Posterior cingulate gyrus (tissue), 11 donors: ENCODE data around the gene NPHP1.
"Not testable (repeated sequence)": the region's sequence is repeated elsewhere in the genome, so short reads cannot be mapped to it uniquely, and the experiment has no call there.

Experiments
- DNase-seq, 10 donors: peaks; one replicate each; pipeline versions ENCODE4 v3.0.0 to v3.0.0-alpha.2; 2020 to 2021; ENCODE audit warnings: mixed read lengths in 3 of 10
- intact Hi-C: fragments of 100-400 bp; cut with DNase I; formaldehyde crosslinking; loops from one replicate; pipeline ENCODE4 v1.15.1; 2023

NPHP1 gene

DNA sequence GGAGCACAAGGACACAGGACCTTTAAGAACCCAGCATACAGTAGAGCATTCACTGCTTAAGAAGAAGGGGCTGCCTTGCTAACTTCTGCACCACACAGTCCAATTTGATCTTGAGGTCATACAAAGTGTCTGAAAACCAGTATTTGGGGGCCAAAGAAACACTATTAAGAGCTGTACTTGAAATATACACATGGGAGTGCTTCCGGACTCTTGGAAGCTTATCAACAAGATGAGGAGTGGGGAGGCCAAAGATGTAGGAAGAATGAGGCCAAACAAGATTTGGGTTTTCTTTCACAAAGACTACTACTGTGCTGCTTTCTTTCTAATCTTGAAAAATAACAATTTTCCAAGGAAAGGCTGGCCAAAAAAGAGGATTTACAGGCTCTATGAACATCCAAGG is 64.4 kb downstream of the NPHP1 start:
- no peak for DNase-seq
- intact Hi-C loops, result no loop called here

GRCh38 chr2:110134025-110134424 is 70.8 kb downstream of the NPHP1 start:
- no peak for DNase-seq
- intact Hi-C loops, result no loop called here

- intact Hi-C loops, result no loop called here
- DNase-seq, result no peak
These were observed 73.6 kb downstream of the NPHP1 start for GRCh38 chr2:110131166-110131565.

- intact Hi-C loops, result no loop called here
- no peak for DNase-seq
These were observed 74.1 kb downstream of the NPHP1 start for GRCh38 chr2:110130757-110131156.

DNA sequence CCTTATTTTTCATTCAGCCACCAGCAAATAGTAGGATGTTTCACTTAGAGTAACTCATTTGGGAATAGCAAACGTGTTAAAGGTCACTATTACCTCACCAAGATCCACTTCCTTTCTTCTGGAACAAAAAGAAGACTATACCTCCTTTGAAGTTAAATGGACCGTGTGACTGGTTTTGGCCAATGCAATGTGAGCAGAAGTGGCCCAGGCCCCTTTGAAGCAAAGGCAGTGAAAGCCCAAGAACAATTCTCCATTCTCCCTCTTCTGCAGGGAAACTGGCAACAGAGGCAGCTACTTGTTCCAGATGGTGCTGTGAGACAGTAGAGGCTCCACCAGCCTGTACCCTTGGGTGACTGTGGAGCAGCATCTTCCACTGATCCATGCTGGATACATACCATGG is 77.9 kb downstream of the NPHP1 start:
- no peak for DNase-seq
- intact Hi-C loops, result no loop called here

DNA sequence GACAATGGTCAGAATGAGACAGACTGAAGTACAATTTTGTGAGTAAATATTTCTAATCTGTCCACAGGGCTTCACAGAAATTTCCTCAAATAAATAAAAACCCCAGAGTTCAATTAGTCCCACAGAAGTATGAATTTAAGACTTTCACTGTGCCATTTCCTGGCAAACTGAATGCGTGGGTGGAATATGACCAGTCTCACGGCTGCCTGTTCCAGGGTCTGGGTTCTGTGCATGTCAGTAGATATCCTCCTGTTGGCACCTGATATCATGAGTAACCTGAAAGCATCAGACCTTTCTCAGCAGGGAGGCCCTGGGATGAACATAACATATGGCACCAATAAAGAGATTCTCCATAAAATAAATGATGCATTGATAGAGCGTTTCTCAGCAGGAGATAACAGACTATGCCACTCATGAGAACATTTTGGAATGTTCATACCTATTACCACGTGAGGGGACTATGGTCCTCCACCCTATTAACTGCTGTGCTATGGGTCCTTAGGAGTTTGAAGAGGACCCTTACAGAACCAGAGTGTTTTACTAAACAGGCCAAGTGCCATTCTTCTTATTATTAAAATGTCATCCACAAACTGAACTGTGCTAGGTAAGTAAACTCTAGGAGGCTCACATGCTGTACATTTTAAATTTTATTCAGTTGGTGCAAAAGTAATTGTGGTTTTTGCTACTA is 78.6 kb downstream of the NPHP1 start:
- intact Hi-C loops, result no loop called here
- no peak for DNase-seq

GRCh38 chr2:110124939-110125691 is 79.7 kb downstream of the NPHP1 start:
- DNase-seq, result no peak

DNA sequence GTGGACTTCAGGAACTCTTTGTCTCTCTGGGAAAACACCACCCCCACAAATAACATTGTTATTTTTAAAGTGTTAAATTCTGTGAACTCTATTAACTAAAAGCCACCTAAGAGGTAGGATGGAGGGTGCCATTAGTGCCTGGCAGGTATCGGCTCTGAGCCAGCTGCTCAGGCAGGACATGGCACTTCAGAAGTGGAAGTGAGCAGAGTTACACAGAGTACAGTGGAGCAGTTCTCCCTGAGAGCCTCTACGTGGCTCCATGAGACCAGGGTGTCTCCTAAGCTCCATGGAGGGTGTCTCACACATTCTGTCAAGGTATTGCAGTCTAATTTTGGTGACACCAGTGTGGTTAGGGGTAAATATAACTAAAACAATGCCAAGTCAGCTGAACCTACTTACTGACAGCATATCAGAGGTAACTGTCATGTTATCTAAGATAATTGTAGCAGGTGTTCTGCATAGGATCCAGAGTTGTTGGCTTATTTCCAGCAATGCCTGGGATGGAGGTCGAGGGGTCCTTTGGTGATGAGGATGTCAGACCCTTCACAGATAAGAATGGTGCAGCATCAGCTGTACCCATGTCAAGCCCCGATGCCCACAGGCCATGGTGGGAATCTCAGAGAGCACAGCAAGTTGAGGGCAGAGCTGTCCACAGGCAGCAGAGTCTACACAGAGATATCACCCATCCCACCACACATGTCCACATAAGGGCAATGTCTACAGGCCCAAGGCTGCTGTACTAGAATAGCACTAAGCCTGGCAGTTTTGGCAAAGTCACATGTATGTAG is 80.6 kb downstream of the NPHP1 start:
- intact Hi-C loops, result no loop called here
- no peak for DNase-seq

More at GRCh38 chr2:110124939-110125691, 79.7 kb downstream of the NPHP1 start:
- intact Hi-C loops, result no loop called here

DNA sequence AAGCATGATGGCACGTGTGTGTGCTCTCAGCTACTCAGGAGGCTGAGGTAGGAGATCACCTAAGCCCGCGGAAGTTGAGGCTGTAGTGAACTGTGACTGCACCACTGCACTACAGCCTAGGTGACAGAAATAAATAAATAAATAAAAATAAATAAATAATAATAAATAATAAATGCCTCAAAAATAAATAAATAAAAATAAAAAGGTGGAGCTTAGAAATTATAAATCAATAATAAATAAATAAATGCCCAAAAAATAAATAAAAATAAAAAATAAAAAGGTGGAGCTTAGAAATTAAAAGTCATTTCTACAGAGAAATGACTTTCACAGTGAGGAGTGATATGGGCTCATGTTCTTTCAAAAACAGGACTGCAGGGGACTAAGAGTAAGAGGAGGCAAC is 83.2 kb downstream of the NPHP1 start:
- intact Hi-C loops, result no loop called here
- DNase-seq, result no peak

DNA sequence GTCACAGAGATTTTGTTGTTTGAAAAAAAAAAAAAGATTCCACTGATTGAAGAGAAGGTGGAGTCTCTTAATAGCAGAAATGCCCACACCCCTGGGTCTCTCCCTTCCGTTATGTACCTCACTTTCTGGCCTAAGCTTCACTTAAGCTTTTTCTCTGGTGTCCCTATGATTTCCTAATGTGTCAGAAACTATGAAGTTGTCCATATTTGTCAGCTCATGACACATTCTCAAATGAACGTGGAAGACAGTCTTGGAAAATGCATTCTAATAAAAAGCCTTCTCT is 83.8 kb downstream of the NPHP1 start:
- intact Hi-C loops, result no loop called here

GRCh38 chr2:110120171-110121051 is 84.4 kb downstream of the NPHP1 start:
- DNase-seq, result no peak
- intact Hi-C loops, result no loop called here

More for the DNA sequence above, 83.8 kb downstream of the NPHP1 start:
- no peak for DNase-seq

- DNase-seq, result peak in 1 of 10 donors; percentile 76
These were observed 88.6 kb downstream of the NPHP1 start for GRCh38 chr2:110116033-110116710.

DNA sequence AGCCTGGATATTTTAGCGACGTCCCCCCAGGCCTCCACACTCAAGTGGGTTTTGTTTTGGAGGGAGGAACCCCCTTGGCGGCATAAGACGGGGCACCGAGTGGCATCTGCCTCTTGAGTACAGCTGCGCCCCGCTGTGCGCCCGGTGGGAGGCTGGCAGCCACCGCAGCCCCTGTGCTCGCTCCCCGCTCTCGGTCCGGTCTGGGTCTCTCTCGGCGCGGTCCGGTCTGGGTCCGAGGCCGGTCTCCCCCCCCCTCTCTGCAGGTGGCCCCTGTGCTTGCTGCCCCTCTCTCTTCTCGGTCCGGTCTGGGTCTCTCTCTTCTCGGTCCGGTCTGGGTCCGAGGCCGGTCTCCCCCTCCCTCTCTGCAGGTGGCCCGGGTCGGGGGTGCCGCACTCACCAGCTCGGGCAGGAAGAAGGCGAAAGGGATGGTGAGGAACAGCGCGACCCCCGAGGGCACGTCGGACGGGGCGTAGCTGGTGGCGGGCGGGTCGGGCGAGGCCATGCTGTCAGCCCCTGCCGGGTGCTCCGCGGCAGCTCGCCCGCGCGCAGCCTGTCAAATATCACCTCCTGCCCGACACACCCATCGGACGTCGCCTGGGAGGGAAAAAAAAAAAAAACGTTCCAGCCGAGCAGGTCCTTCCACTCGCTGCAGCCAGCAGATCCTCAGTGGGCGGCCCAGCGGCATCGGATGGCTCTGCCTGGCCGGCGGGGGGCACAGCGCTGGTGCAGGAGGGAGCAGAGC is 89.4 kb downstream of the NPHP1 start, which contains the start of gene MALL:
TSS of gene MALL (minus strand) at position 532 of the 742 bp plus-strand sequence. CDS start at position 502, 30 bp downstream.
- DNase-seq, result peak in 2 of 10 donors; percentile 62 to 77
- intact Hi-C loops, result no loop called here

More at GRCh38 chr2:110116033-110116710, 88.6 kb downstream of the NPHP1 start:
- intact Hi-C loops, result no loop called here

DNA sequence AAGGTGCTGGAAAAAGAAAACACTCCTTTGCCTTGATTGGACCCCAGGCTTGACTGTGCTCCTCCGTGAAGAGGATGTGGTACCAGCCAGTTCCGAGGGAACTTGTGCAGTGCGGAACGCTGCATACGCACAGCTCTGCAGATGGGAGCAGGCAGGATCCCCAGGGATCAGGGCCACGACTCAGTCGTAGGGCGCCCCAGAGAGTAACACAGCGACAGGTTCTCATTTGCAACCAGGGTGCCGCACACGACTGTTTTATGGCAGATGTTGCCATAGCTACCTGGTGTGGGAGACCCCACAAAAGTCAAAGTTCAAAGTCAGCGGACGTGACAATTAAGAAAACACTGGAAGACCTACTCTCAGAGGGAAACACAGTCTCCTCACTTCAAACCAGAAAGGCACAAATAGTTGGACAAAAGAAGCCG is 90.0 kb downstream of the NPHP1 start:
- intact Hi-C loops, result no loop called here
- DNase-seq, result peak in 1 of 10 donors; percentile 38

- peak in 2 of 10 donors; percentile 41 to 59 for DNase-seq
- intact Hi-C loops, result no loop called here
These were observed 90.7 kb downstream of the NPHP1 start for GRCh38 chr2:110113961-110114591.

DNA sequence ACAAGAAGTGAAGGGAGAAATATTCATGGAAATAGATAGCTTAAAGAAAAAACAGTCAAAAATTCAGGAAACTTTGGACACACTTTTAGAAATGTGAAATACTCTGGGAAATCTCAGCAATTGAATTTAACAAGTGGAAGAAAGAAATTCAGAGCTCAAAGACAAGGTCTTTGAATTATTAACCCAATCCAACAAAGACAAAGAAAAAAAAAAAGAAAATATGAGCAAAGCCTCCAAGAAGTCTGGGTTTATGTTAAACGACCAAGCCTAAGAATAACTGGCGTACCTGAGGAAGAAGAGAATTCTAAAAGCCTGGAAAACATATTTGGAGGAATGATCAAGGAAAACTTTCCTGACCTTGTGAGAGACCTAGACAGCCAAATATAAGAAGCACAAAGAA is 96.5 kb downstream of the NPHP1 start:
- DNase-seq, intact Hi-C loops: not testable (repeated sequence)

- intact Hi-C loops, result no loop called here
- DNase-seq, result no peak
These were observed 97.4 kb downstream of the NPHP1 start for GRCh38 chr2:110107092-110108079.
